GM21360 (cell line): ENCODE measurements around the gene MGAT2.
"Not testable (repeated sequence)": the region's sequence is repeated elsewhere in the genome, so short reads cannot be mapped to it uniquely, and the experiment has no call there.

Experiments
- ATAC-seq: cut with Tn5 transposase; IDR thresholded peaks from one replicate; pipeline ENCODE4 v1.9.1; 2021; ENCODE audit warnings: mild to moderate bottlenecking, moderate library complexity; ENCODE audit not compliant: unreplicated experiment

Gene MGAT2

DNA sequence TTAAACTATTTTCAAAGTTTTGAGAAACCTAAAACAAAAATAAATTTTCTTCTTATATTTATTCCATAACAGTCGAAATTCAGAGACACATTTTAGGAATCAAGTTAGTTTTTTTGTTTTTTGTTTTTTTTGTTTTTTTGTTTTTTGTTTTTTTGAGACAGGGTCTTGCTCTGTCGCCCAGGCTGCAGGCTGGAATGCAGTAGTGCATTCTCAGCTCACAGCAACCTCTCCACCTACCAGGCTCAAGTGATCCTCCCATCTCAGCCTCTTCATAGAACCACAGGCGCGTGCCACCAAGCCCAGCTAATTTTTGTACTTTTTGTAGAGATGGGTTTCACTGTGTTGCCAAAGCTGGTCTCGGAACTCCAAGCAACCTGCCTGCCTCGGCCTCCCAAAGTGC, 32.9 kb downstream of the MGAT2 start:
- no peak for ATAC-seq

GRCh38 chr14:49654511-49654910, 33.9 kb downstream of the MGAT2 start:
- no peak for ATAC-seq

DNA sequence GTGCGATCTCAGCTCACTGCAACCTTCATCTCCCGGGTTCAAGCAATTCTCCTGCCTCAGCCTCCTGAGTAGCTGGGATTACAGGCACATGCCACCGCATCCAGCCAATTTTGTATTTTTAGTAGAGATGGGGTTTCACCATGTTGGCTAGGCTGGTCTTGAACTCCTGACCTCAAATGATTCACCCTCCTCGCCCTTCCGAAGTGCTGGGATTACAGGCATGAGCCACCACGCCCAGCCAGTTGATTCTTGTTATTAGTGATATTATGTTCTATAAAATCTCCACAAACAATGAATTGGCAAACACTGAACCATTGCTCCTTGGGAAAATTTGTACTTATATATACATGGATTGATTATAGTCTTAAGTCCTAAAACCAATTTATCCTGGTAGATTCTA, 36.9 kb downstream of the MGAT2 start:
- ATAC-seq: not testable (repeated sequence)

GRCh38 chr14:49659526-49660455, 39.2 kb downstream of the MGAT2 start:
- no peak for ATAC-seq

GRCh38 chr14:49670475-49670874, 49.9 kb downstream of the MGAT2 start:
- no peak for ATAC-seq
